H1 (cell line): ENCODE results near the gene OR51B4. TPM values are rescaled to one million over a fixed set of nuclear protein-coding genes. Genes with fewer than 3 reads are reported as not detected.

Source experiments
- CTCF ChIA-PET: fragments of 300-600 bp; sonication (Branson Sonifier 250); formaldehyde crosslinking; loops from one replicate; lab custom pipeline; 2021; ENCODE audit not compliant: partially characterized antibody; lab: Charles Lee
- POLR2A ChIA-PET: fragments of 300-600 bp; sonication (Branson Sonifier 250); formaldehyde crosslinking; loops from one replicate; lab custom pipeline; 2021; ENCODE audit warnings: inconsistent platforms; ENCODE audit not compliant: partially characterized antibody; lab: Charles Lee
- DNase-seq, 2 experiments: peaks; one replicate each; pipeline versions ENCODE4 v3.0.0 to v3.0.0-alpha.2; 2010 to 2022; ENCODE audit warnings: low spot score in 2 of 2, low read depth in 1 of 2, mixed read lengths in 1 of 2
- FAIRE-seq: peaks from 2 replicates; lab custom pipeline; 2011; peaks lifted over from hg19 to GRCh38; lab: Jason Lieb, UNC
- H2AFZ ChIP-seq: 2 replicates; pipeline ENCODE4 v1.8.1; 2012; ENCODE audit warnings: low read length, inconsistent platforms
- H2AK5ac ChIP-seq: 2 replicates; pipeline ENCODE4 v1.6.1; 2013; ENCODE audit warnings: low read depth, low read length
- H2BK120ac ChIP-seq: replicated peaks from 2 replicates; pipeline ENCODE3; 2013; ENCODE audit warnings: low read depth, low read length, inconsistent platforms
- H2BK12ac ChIP-seq: 2 replicates; pipeline ENCODE4 v1.6.1; 2013; ENCODE audit warnings: low read depth, low read length
- H2BK15ac ChIP-seq: 2 replicates; pipeline ENCODE4 v1.6.1; 2013; ENCODE audit warnings: low read length
- H2BK20ac ChIP-seq: 2 replicates; pipeline ENCODE4 v1.6.1; 2013; ENCODE audit warnings: low read length
- H2BK5ac ChIP-seq: 2 replicates; pipeline ENCODE4 v1.6.1; 2013; ENCODE audit warnings: low read depth, low read length
- H3K14ac ChIP-seq: 2 replicates; pipeline ENCODE4 v1.6.1; 2013; ENCODE audit warnings: inconsistent platforms; ENCODE audit not compliant: insufficient read length
- H3K18ac ChIP-seq: 2 replicates; pipeline ENCODE4 v1.6.1; 2013; ENCODE audit warnings: low read length; ENCODE audit errors: extremely low read depth
- H3K23ac ChIP-seq: 2 replicates; pipeline ENCODE4 v1.6.1; 2013; ENCODE audit warnings: inconsistent platforms; ENCODE audit not compliant: insufficient read length
- H3K23me2 ChIP-seq: 2 replicates; pipeline ENCODE4 v1.6.1; 2013; ENCODE audit warnings: low read depth, low read length
- H3K27ac ChIP-seq: 2 replicates; pipeline ENCODE4 v1.6.1; 2011; ENCODE audit warnings: low read depth, low read length, inconsistent platforms
- H3K27me3 ChIP-seq, 4 experiments: replicated peaks in 1 of 4; 1 replicate in 1 of 4; 2 replicates in 3 of 4; pipeline versions ENCODE4 v1.6.1 to v1.8.1; 2011 to 2013; ENCODE audit warnings: low read length in 3 of 4, mild to moderate bottlenecking in 3 of 4, inconsistent platforms in 2 of 4, mixed read lengths in 2 of 4, moderate library complexity in 1 of 4; ENCODE audit not compliant: control insufficient read depth in 3 of 4, insufficient read depth in 3 of 4; ENCODE audit errors: extremely low read depth in 1 of 4
- H3K36me3 ChIP-seq, 4 experiments: 2 replicates each; pipeline versions ENCODE4 v1.6.1 to v1.8.1; 2011 to 2013; ENCODE audit warnings: mild to moderate bottlenecking in 4 of 4, low read length in 3 of 4, moderate library complexity in 2 of 4, control low read depth in 1 of 4, inconsistent platforms in 1 of 4; ENCODE audit not compliant: insufficient read depth in 4 of 4, control insufficient read depth in 2 of 4
- H3K4ac ChIP-seq: replicated peaks from 2 replicates; pipeline ENCODE3; 2013; ENCODE audit warnings: low read length, low read depth, mixed read lengths, inconsistent platforms; ENCODE audit not compliant: insufficient read length
- H3K4me1 ChIP-seq, 4 experiments: replicated peaks in 1 of 4; 1 replicate in 1 of 4; 2 replicates in 3 of 4; pipeline versions ENCODE4 v1.6.1 to v1.8.1; 2011 to 2013; ENCODE audit warnings: low read length in 3 of 4, inconsistent platforms in 2 of 4, mixed read lengths in 1 of 4; ENCODE audit not compliant: insufficient read depth in 4 of 4, control insufficient read depth in 3 of 4
- H3K4me2 ChIP-seq, 2 experiments: 2 replicates each; pipeline versions ENCODE4 v1.6.1 to v1.8.1; 2011 to 2013; ENCODE audit warnings: low read depth in 2 of 2, low read length in 2 of 2, control low read depth in 1 of 2, inconsistent platforms in 1 of 2, mild to moderate bottlenecking in 1 of 2; ENCODE audit not compliant: insufficient read depth in 1 of 2
- H3K4me3 ChIP-seq, 4 experiments: fragments of 200-600, 300-600 bp in 1 of 4; sonication (generic), shearing (Covaris generic), sonication (Bioruptor Twin) in 1 of 4; 2 replicates each; pipeline versions ENCODE4 v1.5.1 to v1.8.1; 2011 to 2016; ENCODE audit warnings: low read length in 4 of 4, low read depth in 3 of 4, control low read depth in 2 of 4, inconsistent platforms in 2 of 4, mild to moderate bottlenecking in 2 of 4, mixed read lengths in 1 of 4, moderate library complexity in 1 of 4; ENCODE audit not compliant: insufficient read depth in 2 of 4; ENCODE audit errors: extremely low read depth in 1 of 4
- H3K56ac ChIP-seq: replicated peaks from 2 replicates; pipeline ENCODE3; 2013; ENCODE audit warnings: low read depth, mild to moderate bottlenecking, mixed read lengths, low read length, inconsistent platforms; ENCODE audit not compliant: insufficient read length
- H3K79me1 ChIP-seq: 2 replicates; pipeline ENCODE4 v1.6.1; 2013; ENCODE audit warnings: low read depth, low read length, control low read depth
- H3K79me2 ChIP-seq, 2 experiments: 2 replicates each; pipeline versions ENCODE4 v1.6.1 to v1.8.1; 2012 to 2013; ENCODE audit warnings: low read length in 2 of 2, mild to moderate bottlenecking in 2 of 2, inconsistent platforms in 1 of 2; ENCODE audit not compliant: insufficient read depth in 2 of 2, control insufficient read depth in 1 of 2
- H3K9ac ChIP-seq, 4 experiments: replicated peaks in 1 of 4; 1 replicate in 1 of 4; 2 replicates in 3 of 4; pipeline versions ENCODE4 v1.6.1 to v1.8.1; 2011 to 2013; ENCODE audit warnings: low read depth in 3 of 4, low read length in 3 of 4, control low read depth in 2 of 4, mild to moderate bottlenecking in 2 of 4, moderate library complexity in 2 of 4, inconsistent platforms in 1 of 4; ENCODE audit errors: extremely low read depth in 1 of 4
- H3K9me3 ChIP-seq, 2 experiments: 2 replicates each; pipeline versions ENCODE4 v1.6.1 to v1.8.1; 2012 to 2013; ENCODE audit warnings: mild to moderate bottlenecking in 2 of 2, moderate library complexity in 2 of 2, control low read depth in 1 of 2, inconsistent platforms in 1 of 2, low read depth in 1 of 2, low read length in 1 of 2, mixed read lengths in 1 of 2; ENCODE audit not compliant: insufficient read depth in 2 of 2
- H4K20me1 ChIP-seq, 2 experiments: replicated peaks in 1 of 2; 2 replicates each; pipeline versions ENCODE3 to v1.8.1; 2011 to 2013; ENCODE audit warnings: inconsistent platforms in 2 of 2, low read length in 2 of 2, mild to moderate bottlenecking in 1 of 2; ENCODE audit not compliant: insufficient read depth in 2 of 2, control insufficient read depth in 1 of 2
- H4K5ac ChIP-seq: 2 replicates; pipeline ENCODE4 v1.6.1; 2013; ENCODE audit warnings: low read length, low read depth, mixed read lengths, inconsistent platforms; ENCODE audit not compliant: insufficient read length
- H4K8ac ChIP-seq: 2 replicates; pipeline ENCODE4 v1.8.0; 2013; ENCODE audit warnings: mild to moderate bottlenecking, moderate library complexity, low read length, inconsistent platforms; ENCODE audit not compliant: insufficient read depth; ENCODE audit errors: extremely low read depth
- H4K91ac ChIP-seq: replicated peaks from 2 replicates; pipeline ENCODE3; 2013; ENCODE audit warnings: low read length, mixed read lengths, inconsistent platforms; ENCODE audit not compliant: insufficient read length
- SIRT6 ChIP-seq: IDR thresholded peaks from one replicate; pipeline ENCODE4 v1.7.1; 2012; ENCODE audit warnings: low read length, inconsistent platforms
- WGBS, 2 experiments: shearing (Covaris generic) in 1 of 2; methylation state at CpG; one replicate each; pipeline versions ENCODE4 v1.1.6 to v1.1.7; 2013 to 2015; ENCODE audit warnings: low lambda C conversion rate in 2 of 2, mixed read lengths in 2 of 2, inconsistent platforms in 1 of 2, low coverage in 1 of 2, missing lambda C conversion rate in 1 of 2; ENCODE audit not compliant: insufficient replicate concordance in 2 of 2, insufficient coverage in 1 of 2, insufficient read length in 1 of 2; ENCODE audit errors: extremely low coverage in 1 of 2, missing lambda C conversion rate in 1 of 2; 5-methylcytosine and 5-hydroxymethylcytosine counted together
- polyA plus RNA-seq, 7 experiments: library from polyadenylated mRNA; depleted of rRNA in 3 of 7; stranded (reverse) in 5 of 7; unstranded in 2 of 7; fragments of >200 nt in 5 of 7; fragments of 200-250 nt in 2 of 7; gene quantifications; 1 replicate in 5 of 7; 2 replicates in 1 of 7; 4 replicates in 1 of 7; pipeline versions ENCODE4 v1.2.1 to v1.2.3, GENCODE V29; 2011 to 2013; ENCODE audit warnings: missing spikeins in 2 of 7, mixed read lengths in 2 of 7
- total RNA-seq: library from RNA; stranded (reverse); fragmentation: NEBNext Ultra II Directional; extraction: Animal tissue kit (Norgen Biotek cat#: 25700); gene quantifications from 2 replicates; pipeline ENCODE4 v1.2.1, GENCODE V29; 2021

The OR51B4 gene
- total and polyA plus RNA-seq, 2 of the 8 experiments (the other 6 are each of a cell fraction or from before 2014, with no cell fraction given) = not detected

GRCh38 chr11:5284637-5285036, 17.1 kb downstream of the OR51B4 start:
- no peaks in the 10 kb centered on the region for H3K27me3 ChIP-seq
- no peaks in the 10 kb centered on the region for H3K23me2 ChIP-seq
- 100% methylated on average over 2 of the region's 2 CpGs; no CpG with 5 or more reads in 1 of the 2 experiments for WGBS, 2 experiments
- no peak overlapping the region for H2AK5ac ChIP-seq
- no peak overlapping the region for H4K91ac ChIP-seq
- ChIA-PET POLR2A (no interaction called here), CTCF (no interaction called here)
- no peak overlapping the region for H3K27ac ChIP-seq
- H3K79me2 ChIP-seq = no peaks in the 10 kb centered on the region
- H4K5ac ChIP-seq = no peak overlapping the region
- no peak for TF ChIP-seq SIRT6
- H3K4ac ChIP-seq = no peak overlapping the region
- H3K36me3 ChIP-seq = no peaks in the 10 kb centered on the region
- H3K23ac ChIP-seq = no peak overlapping the region
- H2BK12ac ChIP-seq = no peak overlapping the region
- H3K14ac ChIP-seq = no peak overlapping the region
- H2BK120ac ChIP-seq = no peak overlapping the region
- H3K9ac ChIP-seq = no peak overlapping the region
- DNase-seq (no peak), FAIRE-seq (no peak)
- 0 out of 2 replicates have a peak, but pooled peaks cover 2% of the 10 kb centered on the region for H3K79me1 ChIP-seq
- H2AFZ ChIP-seq = no peak overlapping the region
- no peak overlapping the region for H3K4me2 ChIP-seq
- no peaks in the 10 kb centered on the region for H4K20me1 ChIP-seq
- no peak overlapping the region for H2BK15ac ChIP-seq
- H3K4me3 ChIP-seq = no peak overlapping the region
- H3K56ac ChIP-seq = no peak overlapping the region
- no peak overlapping the region for H2BK5ac ChIP-seq
- no peaks in the 10 kb centered on the region for H3K4me1 ChIP-seq
- H3K18ac ChIP-seq = no peak overlapping the region
- no peak overlapping the region for H2BK20ac ChIP-seq
- no peak overlapping the region for H4K8ac ChIP-seq
- H3K9me3 ChIP-seq = no peaks in the 10 kb centered on the region
